ENCODE measurements around the gene ZBED3. TPM values are rescaled to one million over a fixed set of nuclear protein-coding genes. Genes with fewer than 3 reads are reported as not detected.

Gene ZBED3
- total and polyA plus RNA-seq, 2 of the 8 experiments (the other 6 are each of a cell fraction or from before 2014, with no cell fraction given) = 7.9 to 9.4 TPM

DNA sequence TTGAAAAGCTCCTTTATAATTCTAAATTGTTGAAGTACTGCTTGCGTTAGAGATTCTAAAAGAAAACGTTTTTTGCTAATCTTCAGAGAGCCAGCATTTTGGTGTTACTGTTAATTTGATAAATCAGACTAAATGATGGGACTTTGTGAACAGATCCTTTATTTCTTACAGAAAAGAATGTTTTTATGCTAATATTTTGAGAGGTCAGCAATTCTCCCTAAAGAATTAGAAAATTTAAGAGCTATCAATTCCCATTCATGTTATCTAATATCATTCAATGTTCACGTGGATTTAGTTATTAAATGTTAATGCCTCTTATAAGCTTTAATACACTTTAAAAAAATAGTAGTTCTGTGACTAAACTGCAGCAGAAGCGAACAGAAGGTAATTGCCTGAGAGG lies 54.5 kb downstream of the ZBED3 start (continued):
- TF ChIP-seq CEBPB (IDR thresholded peaks at IDR 0.05; ENCODE audit: low read depth, low read length) (no peak), POLR2A (IDR thresholded peaks at IDR 0.05; ENCODE audit: control extremely low read depth in 1 of 2, low read depth in 2 of 2, low read length in 2 of 2) (no peak), SP1 (IDR thresholded peaks at IDR 0.05; ENCODE audit: low read depth, low read length) (no peak)
